Measurements from ENCODE around the gene SPOCK2.
"Not testable (repeated sequence)": the region's sequence is repeated elsewhere in the genome, so short reads cannot be mapped to it uniquely, and the experiment has no call there.

Gene SPOCK2, protein sequence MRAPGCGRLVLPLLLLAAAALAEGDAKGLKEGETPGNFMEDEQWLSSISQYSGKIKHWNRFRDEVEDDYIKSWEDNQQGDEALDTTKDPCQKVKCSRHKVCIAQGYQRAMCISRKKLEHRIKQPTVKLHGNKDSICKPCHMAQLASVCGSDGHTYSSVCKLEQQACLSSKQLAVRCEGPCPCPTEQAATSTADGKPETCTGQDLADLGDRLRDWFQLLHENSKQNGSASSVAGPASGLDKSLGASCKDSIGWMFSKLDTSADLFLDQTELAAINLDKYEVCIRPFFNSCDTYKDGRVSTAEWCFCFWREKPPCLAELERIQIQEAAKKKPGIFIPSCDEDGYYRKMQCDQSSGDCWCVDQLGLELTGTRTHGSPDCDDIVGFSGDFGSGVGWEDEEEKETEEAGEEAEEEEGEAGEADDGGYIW

DNA sequence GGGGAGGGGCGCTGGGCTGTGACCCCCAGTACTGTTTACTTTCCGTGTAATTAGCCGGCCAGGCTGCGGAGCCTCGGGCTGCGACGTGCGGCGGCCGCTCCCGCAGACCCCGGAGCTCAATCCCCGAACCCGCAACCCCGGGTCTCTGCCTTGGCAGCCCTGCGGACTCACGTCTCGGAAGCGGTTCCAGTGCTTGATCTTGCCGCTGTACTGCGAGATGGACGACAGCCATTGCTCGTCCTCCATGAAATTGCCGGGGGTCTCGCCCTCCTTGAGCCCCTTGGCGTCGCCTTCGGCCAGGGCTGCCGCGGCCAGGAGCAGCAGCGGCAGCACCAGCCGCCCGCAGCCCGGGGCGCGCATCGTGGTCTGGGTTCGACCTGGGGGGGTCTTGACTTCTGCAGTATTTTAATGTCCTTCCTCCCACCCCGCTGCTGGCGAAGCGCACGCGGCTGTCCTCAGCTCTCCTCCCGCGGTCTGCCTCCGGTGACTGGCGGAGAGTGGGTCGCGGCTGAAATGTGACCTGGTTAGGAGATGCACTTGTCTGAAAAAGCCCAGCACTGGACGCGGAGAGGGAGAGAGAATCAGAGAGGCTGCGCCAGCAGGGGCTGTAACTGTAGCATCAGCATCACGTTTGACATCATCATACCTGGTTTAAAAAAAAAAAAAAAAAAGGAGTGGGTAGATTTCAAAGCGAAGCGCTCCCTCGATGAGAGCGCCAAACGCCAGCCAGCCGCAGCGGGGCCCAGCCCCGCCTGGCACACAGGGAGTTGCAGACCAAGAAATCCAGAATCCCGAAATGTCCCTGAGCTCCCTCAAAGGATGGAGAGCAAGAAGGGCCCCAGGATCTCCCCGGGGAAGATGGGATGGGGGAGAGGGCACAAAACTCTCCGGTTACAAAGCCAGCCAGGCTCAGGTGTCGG lies at the start of gene SPOCK2:
Gene SPOCK2 (minus strand): TSS at position 583 of the 920 bp plus-strand sequence. CDS start 223 bp downstream, at position 360.
- H3K4me3 ChIP-seq: peak within 1 kb of the TSS; percentile 22 to 49 (median 39)
- H3K27ac ChIP-seq: peak within 1 kb of the TSS in 18 of 21 experiments; percentile 18 to 95 (median 68)

GRCh38 chr10:72137583-72137982 lies 49.2 kb upstream of the SPOCK2 start:
- Histone ChIP-seq H3K27ac (no peak overlapping the region), H3K4me3 (no peak overlapping the region)

DNA sequence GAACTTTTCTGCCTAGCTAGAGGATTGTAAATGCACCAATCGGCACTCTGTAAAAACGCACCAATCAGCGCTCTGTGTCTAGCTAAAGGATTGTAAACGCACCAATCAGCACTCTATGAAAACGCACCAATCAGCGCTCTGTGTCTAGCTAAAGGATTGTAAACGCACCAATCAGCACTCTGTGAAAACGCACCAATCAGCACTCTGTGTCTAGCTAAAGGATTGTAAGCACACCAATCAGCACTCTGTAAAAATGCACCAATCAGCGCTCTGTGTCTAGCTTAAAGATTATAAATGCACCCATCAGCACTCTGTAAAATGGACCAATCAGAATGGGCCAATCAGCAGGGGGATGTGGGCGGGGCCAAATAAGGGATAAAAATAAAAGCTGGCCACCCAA lies 47.9 kb upstream of the SPOCK2 start:
- not testable (repeated sequence) for H3K4me3 ChIP-seq, H3K27ac ChIP-seq

DNA sequence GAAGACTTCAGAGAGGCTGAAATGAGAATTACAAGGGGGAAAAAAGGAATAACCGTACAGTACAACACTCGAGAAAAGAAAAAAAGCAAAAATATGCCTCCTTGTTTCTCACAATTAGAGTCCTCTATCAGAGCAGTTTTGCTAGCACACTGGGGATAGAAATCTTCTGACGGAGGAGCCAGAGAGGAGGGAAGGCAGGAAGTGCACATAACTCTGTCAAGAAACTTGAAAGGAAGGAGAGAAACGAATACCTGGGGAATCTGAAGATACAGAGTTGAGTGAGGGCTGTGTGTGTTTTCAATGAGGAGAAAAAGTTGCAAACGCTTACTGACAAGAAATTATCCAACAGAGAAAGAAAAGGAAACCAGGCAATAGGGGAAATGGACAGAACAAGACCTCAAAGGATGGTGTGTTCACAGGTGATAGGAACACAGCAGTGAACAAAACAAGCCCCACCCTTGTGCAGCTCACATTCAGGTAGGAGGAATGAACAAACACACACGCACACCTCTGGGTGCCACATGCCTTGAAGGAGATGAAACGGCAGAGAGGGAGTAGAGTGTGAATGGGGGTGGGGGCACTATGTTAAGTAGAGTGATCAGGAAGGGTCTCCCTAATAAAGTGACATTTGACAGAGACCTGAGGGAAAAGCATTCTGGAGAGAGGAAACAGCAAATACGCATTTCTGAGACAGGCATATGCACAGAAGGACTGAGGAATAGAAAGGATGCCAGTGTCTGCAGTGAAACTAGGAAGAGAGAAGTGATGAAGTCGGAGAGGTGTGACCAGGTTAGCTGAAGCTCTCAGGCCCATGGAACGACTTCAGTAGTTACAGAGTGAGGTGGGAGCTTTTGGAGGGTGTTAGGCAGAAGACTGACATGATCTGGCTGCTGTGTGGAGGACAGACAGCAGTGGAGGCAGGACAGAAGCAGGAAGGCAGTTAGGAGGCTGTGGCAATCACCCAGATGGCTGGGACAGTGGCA lies 46.7 kb upstream of the SPOCK2 start:
- Histone ChIP-seq H3K4me3 (no peak overlapping the region), H3K27ac (peak overlapping the region in 1 of 21 experiments; percentile 14)

DNA sequence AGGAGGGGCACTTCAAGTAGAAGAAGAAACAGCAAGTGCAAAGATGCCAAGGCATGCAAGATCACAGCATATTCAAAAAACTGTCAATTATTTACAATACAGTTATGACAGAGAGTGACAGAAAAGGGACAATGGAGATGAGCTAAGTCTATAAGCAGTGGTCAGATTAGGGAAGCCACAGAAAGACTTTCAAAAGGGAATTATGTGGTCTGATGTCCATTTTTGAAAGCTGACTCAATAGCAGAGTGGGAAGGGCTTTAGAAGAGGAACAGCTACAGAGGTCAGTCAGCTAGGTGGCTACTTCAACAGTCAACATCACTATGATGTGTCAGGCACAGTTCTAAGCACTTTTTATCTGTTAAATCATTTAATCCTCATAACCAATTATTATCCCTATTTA lies 45.2 kb upstream of the SPOCK2 start:
- H3K4me3 ChIP-seq: no peak overlapping the region
- no peak overlapping the region for H3K27ac ChIP-seq

DNA sequence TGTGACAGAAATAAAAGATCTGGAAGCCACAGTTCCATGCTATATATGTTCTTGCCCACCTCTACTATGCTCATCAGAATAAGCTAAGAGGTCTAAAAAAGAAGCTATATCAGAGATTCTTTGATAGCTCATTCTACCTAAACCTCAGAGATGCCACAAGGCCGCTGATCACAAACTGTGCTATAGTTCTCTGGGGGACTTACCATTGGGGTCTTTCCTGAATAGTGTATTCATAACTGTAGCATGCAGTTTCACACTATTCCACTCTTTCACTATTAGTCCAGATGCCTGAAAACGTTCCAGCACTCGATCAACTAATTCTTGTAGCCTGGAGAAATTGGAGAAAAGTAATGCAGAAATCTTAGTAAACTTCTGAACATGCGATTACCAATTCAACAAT lies 44.5 kb upstream of the SPOCK2 start:
- no peak overlapping the region for H3K27ac ChIP-seq
- no peak overlapping the region for H3K4me3 ChIP-seq

DNA sequence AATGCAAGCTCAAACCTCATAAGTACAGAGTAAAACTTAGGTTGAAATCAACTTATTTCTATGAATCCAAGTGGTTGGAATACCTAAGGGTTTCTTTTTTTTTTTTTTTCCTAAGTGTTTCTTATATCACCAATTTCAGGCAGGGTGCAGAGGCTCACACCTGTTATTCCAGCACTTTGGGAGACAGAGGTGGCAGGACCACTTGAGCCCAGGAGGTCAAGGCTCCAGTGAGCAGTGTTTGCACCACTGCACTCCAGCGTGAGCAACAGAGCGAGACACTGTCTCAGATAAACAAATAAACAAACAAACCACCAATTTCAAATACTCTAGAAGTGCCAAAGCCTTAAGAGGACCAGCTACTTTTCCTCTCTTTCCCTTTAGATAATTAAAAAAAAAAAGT lies 39.2 kb upstream of the SPOCK2 start:
- no peak overlapping the region for H3K27ac ChIP-seq
- no peak overlapping the region for H3K4me3 ChIP-seq

DNA sequence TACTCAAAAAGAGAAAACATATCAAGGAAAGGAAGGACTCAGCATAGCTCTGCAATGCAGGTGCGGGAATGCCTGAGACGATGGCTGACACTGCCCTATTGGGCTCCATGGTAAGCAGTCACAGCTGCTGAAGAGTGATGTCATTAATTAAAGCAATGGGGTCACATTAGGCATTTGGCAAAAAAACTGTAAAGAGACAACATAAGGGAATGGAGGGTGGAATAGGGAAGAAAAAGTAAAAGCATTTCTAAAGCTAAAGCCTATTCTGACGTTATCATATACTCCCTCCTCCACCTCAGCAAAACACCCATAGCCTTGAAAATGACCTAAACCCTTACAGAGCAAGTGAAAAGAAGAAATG lies 38.5 kb upstream of the SPOCK2 start:
- no peak overlapping the region for H3K27ac ChIP-seq
- H3K4me3 ChIP-seq: no peak overlapping the region

DNA sequence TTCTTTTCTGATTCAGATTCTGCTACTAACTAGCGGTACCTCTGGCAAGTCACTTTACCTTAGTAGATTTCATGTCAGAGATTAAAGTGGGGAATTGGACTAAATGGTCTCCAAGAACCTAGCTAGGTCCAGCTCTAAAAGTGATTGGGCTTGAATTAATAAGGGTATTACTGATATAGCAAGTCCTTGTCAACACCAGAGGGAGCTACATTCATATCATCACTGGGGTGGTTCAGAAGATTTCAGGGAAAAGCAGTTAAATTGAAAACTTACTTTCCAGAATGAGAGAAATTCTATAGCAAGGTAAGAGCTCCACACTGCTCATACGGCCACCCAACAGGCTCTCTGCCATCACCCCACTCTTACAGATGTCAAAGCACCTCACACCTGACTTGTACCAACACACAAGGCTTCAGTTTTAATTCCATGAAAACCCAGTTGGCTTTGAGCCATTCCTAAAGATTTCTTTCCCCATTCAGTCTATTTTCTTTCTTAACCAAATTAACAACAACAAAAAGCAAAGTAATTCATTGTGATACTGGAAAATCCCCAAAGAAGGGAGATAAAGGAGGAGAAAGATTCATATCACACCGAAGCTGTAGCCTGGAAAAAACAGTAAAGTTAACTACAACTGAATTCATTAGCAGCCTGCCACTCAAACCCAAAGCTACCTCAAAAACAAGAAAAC lies 38.0 kb upstream of the SPOCK2 start:
- Histone ChIP-seq H3K27ac (no peak overlapping the region), H3K4me3 (no peak overlapping the region)

DNA sequence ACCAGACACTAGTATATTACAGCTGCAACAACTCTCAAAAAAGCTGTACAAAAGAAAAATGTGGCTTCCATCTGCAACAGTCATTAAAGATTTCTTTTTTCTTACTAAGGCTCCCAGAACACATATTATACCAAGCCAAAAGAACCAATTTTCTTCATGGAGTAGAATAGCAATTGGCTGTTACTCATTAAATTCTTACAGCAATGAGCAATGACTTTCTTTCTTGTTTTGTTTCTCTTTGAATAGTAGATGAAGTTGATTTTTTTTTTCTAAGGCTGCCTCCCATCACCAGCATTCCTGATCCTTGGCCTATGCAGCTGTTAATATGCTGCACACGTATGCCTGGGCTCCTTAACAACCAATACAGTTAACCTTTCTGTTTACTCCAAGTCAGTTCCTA lies 36.6 kb upstream of the SPOCK2 start:
- no peak overlapping the region for H3K4me3 ChIP-seq
- no peak overlapping the region for H3K27ac ChIP-seq

- no peak overlapping the region for H3K4me3 ChIP-seq
- no peak overlapping the region for H3K27ac ChIP-seq
These were observed 36.0 kb upstream of the SPOCK2 start for GRCh38 chr10:72124381-72124780.

GRCh38 chr10:72123616-72124015 lies 35.3 kb upstream of the SPOCK2 start:
- Histone ChIP-seq H3K4me3 (no peak overlapping the region), H3K27ac (no peak overlapping the region)

DNA sequence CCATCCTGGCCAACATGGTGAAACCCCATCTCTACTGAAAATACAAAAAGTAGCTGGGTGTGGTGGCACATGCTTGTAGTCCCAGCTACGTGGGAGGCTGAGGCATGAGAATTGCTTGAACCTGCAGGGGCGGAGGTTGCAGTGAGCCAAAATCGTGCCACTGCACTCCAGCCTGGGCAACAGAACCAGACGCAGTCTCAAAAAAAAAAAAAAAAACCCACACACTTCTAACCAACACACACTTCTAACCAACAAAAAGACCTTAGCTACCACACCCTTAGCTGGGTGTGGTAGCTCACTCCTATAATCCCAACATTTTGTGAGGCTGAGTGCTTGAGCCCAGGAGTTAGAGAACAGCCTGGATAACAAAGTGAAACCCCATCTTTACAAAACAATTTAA lies 33.9 kb upstream of the SPOCK2 start:
- Histone ChIP-seq H3K4me3 (no peak overlapping the region), H3K27ac (no peak overlapping the region)

- H3K4me3 ChIP-seq: no peak overlapping the region
- H3K27ac ChIP-seq: no peak overlapping the region
These were observed 33.0 kb upstream of the SPOCK2 start for GRCh38 chr10:72121389-72121788.

DNA sequence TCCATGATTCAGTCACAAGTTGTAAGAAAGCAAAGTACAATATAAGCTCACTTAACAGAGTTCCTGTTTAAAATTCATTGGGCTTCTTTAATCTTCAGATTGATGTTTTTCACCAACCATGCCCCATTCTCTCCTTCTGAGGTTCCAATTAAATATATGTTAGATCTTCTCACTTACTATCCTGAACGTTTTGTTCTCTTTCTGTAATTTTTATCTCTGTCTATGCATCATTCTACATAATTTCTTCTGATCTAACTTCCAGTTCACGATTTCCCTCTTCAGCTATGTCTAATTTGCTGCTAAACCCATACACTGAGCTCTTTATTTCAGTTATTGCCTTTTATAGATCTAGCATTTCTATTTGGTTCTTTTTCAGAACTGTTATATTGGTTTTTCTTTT lies 28.0 kb upstream of the SPOCK2 start:
- H3K27ac ChIP-seq: no peak overlapping the region
- H3K4me3 ChIP-seq: no peak overlapping the region

DNA sequence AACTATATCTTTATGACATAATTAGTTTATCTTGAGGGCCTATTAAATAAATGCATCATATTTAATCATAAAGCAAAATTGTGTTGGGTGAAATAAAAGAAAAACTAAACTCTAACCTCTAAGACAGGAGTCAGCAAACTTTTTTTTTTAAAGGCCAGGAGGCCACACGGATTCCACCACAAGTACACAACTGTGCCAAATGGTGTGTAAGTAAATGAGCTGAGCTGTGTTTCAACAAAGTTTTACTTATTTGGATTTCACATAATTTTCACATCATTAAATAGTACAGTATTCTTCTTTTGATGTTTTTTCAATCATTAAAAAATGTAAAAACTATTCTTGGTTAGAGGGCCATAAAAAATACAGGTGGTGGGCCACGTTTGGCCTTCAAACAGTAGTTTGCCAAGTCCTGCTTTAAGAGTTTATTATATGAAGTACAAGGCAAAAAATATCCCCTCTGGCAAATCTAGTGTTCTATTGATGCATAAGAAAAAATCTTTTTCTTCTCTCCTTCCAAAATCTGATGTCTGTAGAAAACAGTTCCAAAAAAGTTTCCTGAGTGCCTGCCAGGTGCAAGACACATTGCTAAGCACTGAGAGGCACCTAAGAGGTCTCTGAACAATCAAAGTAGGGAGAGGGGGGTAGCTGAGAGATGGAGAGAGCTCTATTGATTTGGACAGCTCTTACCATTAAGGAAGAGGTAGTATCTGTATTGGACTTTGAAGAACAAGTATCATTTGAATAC lies 26.5 kb upstream of the SPOCK2 start:
- H3K27ac ChIP-seq: peak overlapping the region in 1 of 21 experiments; percentile 38

DNA sequence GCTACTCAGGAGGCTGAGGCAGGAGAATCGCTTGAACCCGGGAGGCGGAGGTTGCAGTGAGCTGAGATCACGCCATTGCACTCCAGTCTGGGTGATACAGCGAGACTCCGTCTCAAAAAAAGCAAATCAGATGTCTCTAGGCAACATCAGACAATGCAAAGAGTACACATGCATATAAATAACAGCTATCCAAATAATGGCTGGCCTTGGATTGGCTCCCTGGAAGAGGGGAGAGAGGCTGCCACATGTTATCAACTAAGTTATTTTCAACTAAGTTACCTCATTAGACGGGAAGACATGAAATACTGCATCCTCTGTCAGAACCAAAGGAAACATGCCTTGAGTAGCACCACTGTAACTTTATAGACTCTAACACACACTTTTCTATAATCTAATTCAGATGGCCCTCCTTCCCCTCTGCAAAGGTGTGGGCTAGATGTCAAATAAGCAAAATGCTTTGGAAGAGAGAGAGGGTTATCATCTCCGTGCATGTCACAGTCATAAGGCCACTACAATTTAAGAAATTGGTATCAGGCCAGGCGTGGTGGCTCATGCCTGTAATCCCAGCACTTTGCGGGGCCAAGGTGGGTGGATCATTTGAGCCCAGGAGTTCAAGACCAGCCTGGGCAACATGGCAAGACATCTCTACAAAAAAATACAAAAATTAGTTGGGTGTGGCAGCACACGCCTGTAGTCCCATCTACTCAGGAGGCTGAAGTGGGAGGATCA lies 22.5 kb upstream of the SPOCK2 start:
- H3K4me3 ChIP-seq: no peak overlapping the region
- no peak overlapping the region for H3K27ac ChIP-seq

More for the DNA sequence above, 26.5 kb upstream of the SPOCK2 start:
- H3K4me3 ChIP-seq: no peak overlapping the region

Data from skin epidermis (tissue), 12 donors.